H1 (cell line): ENCODE measurements around the gene GPR31. TPM values are rescaled to one million over a fixed set of nuclear protein-coding genes. Genes with fewer than 3 reads are reported as not detected.
"Not testable (repeated sequence)": the region's sequence is repeated elsewhere in the genome, so short reads cannot be mapped to it uniquely, and the experiment has no call there.

Experiments used
- CTCF ChIA-PET: fragments of 300-600 bp; sonication (Branson Sonifier 250); formaldehyde crosslinking; loops from one replicate; lab custom pipeline; 2021; ENCODE audit not compliant: partially characterized antibody; lab: Charles Lee
- POLR2A ChIA-PET: fragments of 300-600 bp; sonication (Branson Sonifier 250); formaldehyde crosslinking; loops from one replicate; lab custom pipeline; 2021; ENCODE audit warnings: inconsistent platforms; ENCODE audit not compliant: partially characterized antibody; lab: Charles Lee
- DNase-seq, 2 experiments: peaks; one replicate each; pipeline versions ENCODE4 v3.0.0 to v3.0.0-alpha.2; 2010 to 2022; ENCODE audit warnings: low spot score in 2 of 2, low read depth in 1 of 2, mixed read lengths in 1 of 2
- FAIRE-seq: peaks from 2 replicates; lab custom pipeline; 2011; peaks lifted over from hg19 to GRCh38; lab: Jason Lieb, UNC
- H2AFZ ChIP-seq: 2 replicates; pipeline ENCODE4 v1.8.1; 2012; ENCODE audit warnings: low read length, inconsistent platforms
- H2AK5ac ChIP-seq: 2 replicates; pipeline ENCODE4 v1.6.1; 2013; ENCODE audit warnings: low read depth, low read length
- H2BK120ac ChIP-seq: replicated peaks from 2 replicates; pipeline ENCODE3; 2013; ENCODE audit warnings: low read depth, low read length, inconsistent platforms
- H2BK12ac ChIP-seq: 2 replicates; pipeline ENCODE4 v1.6.1; 2013; ENCODE audit warnings: low read depth, low read length
- H2BK15ac ChIP-seq: 2 replicates; pipeline ENCODE4 v1.6.1; 2013; ENCODE audit warnings: low read length
- H2BK20ac ChIP-seq: 2 replicates; pipeline ENCODE4 v1.6.1; 2013; ENCODE audit warnings: low read length
- H2BK5ac ChIP-seq: 2 replicates; pipeline ENCODE4 v1.6.1; 2013; ENCODE audit warnings: low read depth, low read length
- H3K14ac ChIP-seq: 2 replicates; pipeline ENCODE4 v1.6.1; 2013; ENCODE audit warnings: inconsistent platforms; ENCODE audit not compliant: insufficient read length
- H3K18ac ChIP-seq: 2 replicates; pipeline ENCODE4 v1.6.1; 2013; ENCODE audit warnings: low read length; ENCODE audit errors: extremely low read depth
- H3K23ac ChIP-seq: 2 replicates; pipeline ENCODE4 v1.6.1; 2013; ENCODE audit warnings: inconsistent platforms; ENCODE audit not compliant: insufficient read length
- H3K23me2 ChIP-seq: 2 replicates; pipeline ENCODE4 v1.6.1; 2013; ENCODE audit warnings: low read depth, low read length
- H3K27ac ChIP-seq: 2 replicates; pipeline ENCODE4 v1.6.1; 2011; ENCODE audit warnings: low read depth, low read length, inconsistent platforms
- H3K27me3 ChIP-seq, 4 experiments: replicated peaks in 1 of 4; 1 replicate in 1 of 4; 2 replicates in 3 of 4; pipeline versions ENCODE4 v1.6.1 to v1.8.1; 2011 to 2013; ENCODE audit warnings: low read length in 3 of 4, mild to moderate bottlenecking in 3 of 4, inconsistent platforms in 2 of 4, mixed read lengths in 2 of 4, moderate library complexity in 1 of 4; ENCODE audit not compliant: control insufficient read depth in 3 of 4, insufficient read depth in 3 of 4; ENCODE audit errors: extremely low read depth in 1 of 4
- H3K36me3 ChIP-seq, 4 experiments: 2 replicates each; pipeline versions ENCODE4 v1.6.1 to v1.8.1; 2011 to 2013; ENCODE audit warnings: mild to moderate bottlenecking in 4 of 4, low read length in 3 of 4, moderate library complexity in 2 of 4, control low read depth in 1 of 4, inconsistent platforms in 1 of 4; ENCODE audit not compliant: insufficient read depth in 4 of 4, control insufficient read depth in 2 of 4
- H3K4ac ChIP-seq: replicated peaks from 2 replicates; pipeline ENCODE3; 2013; ENCODE audit warnings: low read length, low read depth, mixed read lengths, inconsistent platforms; ENCODE audit not compliant: insufficient read length
- H3K4me1 ChIP-seq, 4 experiments: replicated peaks in 1 of 4; 1 replicate in 1 of 4; 2 replicates in 3 of 4; pipeline versions ENCODE4 v1.6.1 to v1.8.1; 2011 to 2013; ENCODE audit warnings: low read length in 3 of 4, inconsistent platforms in 2 of 4, mixed read lengths in 1 of 4; ENCODE audit not compliant: insufficient read depth in 4 of 4, control insufficient read depth in 3 of 4
- H3K4me2 ChIP-seq, 2 experiments: 2 replicates each; pipeline versions ENCODE4 v1.6.1 to v1.8.1; 2011 to 2013; ENCODE audit warnings: low read depth in 2 of 2, low read length in 2 of 2, control low read depth in 1 of 2, inconsistent platforms in 1 of 2, mild to moderate bottlenecking in 1 of 2; ENCODE audit not compliant: insufficient read depth in 1 of 2
- H3K4me3 ChIP-seq, 4 experiments: fragments of 200-600, 300-600 bp in 1 of 4; sonication (generic), shearing (Covaris generic), sonication (Bioruptor Twin) in 1 of 4; 2 replicates each; pipeline versions ENCODE4 v1.5.1 to v1.8.1; 2011 to 2016; ENCODE audit warnings: low read length in 4 of 4, low read depth in 3 of 4, control low read depth in 2 of 4, inconsistent platforms in 2 of 4, mild to moderate bottlenecking in 2 of 4, mixed read lengths in 1 of 4, moderate library complexity in 1 of 4; ENCODE audit not compliant: insufficient read depth in 2 of 4; ENCODE audit errors: extremely low read depth in 1 of 4
- H3K56ac ChIP-seq: replicated peaks from 2 replicates; pipeline ENCODE3; 2013; ENCODE audit warnings: low read depth, mild to moderate bottlenecking, mixed read lengths, low read length, inconsistent platforms; ENCODE audit not compliant: insufficient read length
- H3K79me1 ChIP-seq: 2 replicates; pipeline ENCODE4 v1.6.1; 2013; ENCODE audit warnings: low read depth, low read length, control low read depth
- H3K79me2 ChIP-seq, 2 experiments: 2 replicates each; pipeline versions ENCODE4 v1.6.1 to v1.8.1; 2012 to 2013; ENCODE audit warnings: low read length in 2 of 2, mild to moderate bottlenecking in 2 of 2, inconsistent platforms in 1 of 2; ENCODE audit not compliant: insufficient read depth in 2 of 2, control insufficient read depth in 1 of 2
- H3K9ac ChIP-seq, 4 experiments: replicated peaks in 1 of 4; 1 replicate in 1 of 4; 2 replicates in 3 of 4; pipeline versions ENCODE4 v1.6.1 to v1.8.1; 2011 to 2013; ENCODE audit warnings: low read depth in 3 of 4, low read length in 3 of 4, control low read depth in 2 of 4, mild to moderate bottlenecking in 2 of 4, moderate library complexity in 2 of 4, inconsistent platforms in 1 of 4; ENCODE audit errors: extremely low read depth in 1 of 4
- H3K9me3 ChIP-seq, 2 experiments: 2 replicates each; pipeline versions ENCODE4 v1.6.1 to v1.8.1; 2012 to 2013; ENCODE audit warnings: mild to moderate bottlenecking in 2 of 2, moderate library complexity in 2 of 2, control low read depth in 1 of 2, inconsistent platforms in 1 of 2, low read depth in 1 of 2, low read length in 1 of 2, mixed read lengths in 1 of 2; ENCODE audit not compliant: insufficient read depth in 2 of 2
- H4K20me1 ChIP-seq, 2 experiments: replicated peaks in 1 of 2; 2 replicates each; pipeline versions ENCODE3 to v1.8.1; 2011 to 2013; ENCODE audit warnings: inconsistent platforms in 2 of 2, low read length in 2 of 2, mild to moderate bottlenecking in 1 of 2; ENCODE audit not compliant: insufficient read depth in 2 of 2, control insufficient read depth in 1 of 2
- H4K5ac ChIP-seq: 2 replicates; pipeline ENCODE4 v1.6.1; 2013; ENCODE audit warnings: low read length, low read depth, mixed read lengths, inconsistent platforms; ENCODE audit not compliant: insufficient read length
- H4K8ac ChIP-seq: 2 replicates; pipeline ENCODE4 v1.8.0; 2013; ENCODE audit warnings: mild to moderate bottlenecking, moderate library complexity, low read length, inconsistent platforms; ENCODE audit not compliant: insufficient read depth; ENCODE audit errors: extremely low read depth
- H4K91ac ChIP-seq: replicated peaks from 2 replicates; pipeline ENCODE3; 2013; ENCODE audit warnings: low read length, mixed read lengths, inconsistent platforms; ENCODE audit not compliant: insufficient read length
- WGBS, 2 experiments: shearing (Covaris generic) in 1 of 2; methylation state at CpG; one replicate each; pipeline versions ENCODE4 v1.1.6 to v1.1.7; 2013 to 2015; ENCODE audit warnings: low lambda C conversion rate in 2 of 2, mixed read lengths in 2 of 2, inconsistent platforms in 1 of 2, low coverage in 1 of 2, missing lambda C conversion rate in 1 of 2; ENCODE audit not compliant: insufficient replicate concordance in 2 of 2, insufficient coverage in 1 of 2, insufficient read length in 1 of 2; ENCODE audit errors: extremely low coverage in 1 of 2, missing lambda C conversion rate in 1 of 2; 5-methylcytosine and 5-hydroxymethylcytosine counted together
- polyA plus RNA-seq, 7 experiments: library from polyadenylated mRNA; depleted of rRNA in 3 of 7; stranded (reverse) in 5 of 7; unstranded in 2 of 7; fragments of >200 nt in 5 of 7; fragments of 200-250 nt in 2 of 7; gene quantifications; 1 replicate in 5 of 7; 2 replicates in 1 of 7; 4 replicates in 1 of 7; pipeline versions ENCODE4 v1.2.1 to v1.2.3, GENCODE V29; 2011 to 2013; ENCODE audit warnings: missing spikeins in 2 of 7, mixed read lengths in 2 of 7
- total RNA-seq: library from RNA; stranded (reverse); fragmentation: NEBNext Ultra II Directional; extraction: Animal tissue kit (Norgen Biotek cat#: 25700); gene quantifications from 2 replicates; pipeline ENCODE4 v1.2.1, GENCODE V29; 2021

The GPR31 gene
- total and polyA plus RNA-seq, 2 of the 8 experiments (the other 6 are each of a cell fraction or from before 2014, with no cell fraction given): not detected

DNA sequence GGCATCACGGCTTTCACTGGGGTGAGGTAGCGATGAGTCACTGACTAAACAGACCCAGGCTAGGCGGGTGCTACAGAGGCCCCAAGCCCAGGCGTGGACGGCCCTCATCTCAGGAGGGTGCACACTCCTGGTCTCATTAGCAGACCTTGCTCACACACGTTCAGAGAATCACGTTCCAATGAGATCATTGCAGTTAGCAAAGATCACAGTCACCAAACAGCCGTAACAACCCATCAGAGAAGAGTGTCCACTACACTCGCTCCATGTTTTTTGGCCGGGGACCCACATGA, 46.2 kb upstream of the GPR31 start:
- H3K18ac ChIP-seq, FAIRE-seq, CTCF ChIA-PET, H2AFZ ChIP-seq, H4K20me1 ChIP-seq, H4K91ac ChIP-seq, H3K23ac ChIP-seq, H3K79me1 ChIP-seq, H4K5ac ChIP-seq, H2BK15ac ChIP-seq, H3K79me2 ChIP-seq, H3K9me3 ChIP-seq, H2BK5ac ChIP-seq, H3K9ac ChIP-seq, H3K27me3 ChIP-seq, H3K4me1 ChIP-seq, DNase-seq, POLR2A ChIA-PET, H3K14ac ChIP-seq, H3K27ac ChIP-seq, H3K23me2 ChIP-seq, H3K4me2 ChIP-seq, H2BK12ac ChIP-seq, H2AK5ac ChIP-seq, H2BK20ac ChIP-seq, H3K36me3 ChIP-seq, H4K8ac ChIP-seq, H3K4ac ChIP-seq, H3K56ac ChIP-seq, H3K4me3 ChIP-seq, H2BK120ac ChIP-seq: not testable (repeated sequence)
- 91% methylated on average over 9 of the region's 10 CpGs; no CpG with 5 or more reads in 1 of the 2 experiments for WGBS, 2 experiments

- H4K91ac ChIP-seq, H4K8ac ChIP-seq, H2BK5ac ChIP-seq, H3K36me3 ChIP-seq, H3K14ac ChIP-seq, H3K9ac ChIP-seq, H3K4me2 ChIP-seq, DNase-seq, H3K18ac ChIP-seq, H2AK5ac ChIP-seq, H3K79me2 ChIP-seq, H3K27ac ChIP-seq, H3K4ac ChIP-seq, H3K23ac ChIP-seq, H3K9me3 ChIP-seq, CTCF ChIA-PET, H3K27me3 ChIP-seq, H3K4me3 ChIP-seq, H2AFZ ChIP-seq, H2BK120ac ChIP-seq, H3K4me1 ChIP-seq, H2BK12ac ChIP-seq, H2BK20ac ChIP-seq, H3K23me2 ChIP-seq, H4K20me1 ChIP-seq, H3K79me1 ChIP-seq, FAIRE-seq, H2BK15ac ChIP-seq, H4K5ac ChIP-seq, POLR2A ChIA-PET, H3K56ac ChIP-seq: not testable (repeated sequence)
- WGBS, 2 experiments: 86% methylated on average over 19 of the region's 29 CpGs; no CpG with 5 or more reads in 1 of the 2 experiments
These were observed 45.7 kb upstream of the GPR31 start for GRCh38 chr6:167203261-167204058.
